HPDE6-E6E7 (cell line): ENCODE measurements around the gene IL1RAPL1.
"Not testable (repeated sequence)": the region's sequence is repeated elsewhere in the genome, so short reads cannot be mapped to it uniquely, and the experiment has no call there.

ENCODE experiments used
- DNase-seq: peaks from one replicate; pipeline ENCODE4 v3.0.0; 2011; ENCODE audit warnings: missing footprints; ENCODE audit errors: extremely low spot score

The IL1RAPL1 gene

GRCh38 chrX:29113221-29113620 is 526.0 kb downstream of the IL1RAPL1 start:
- DNase-seq = no peak

GRCh38 chrX:29122817-29123216 is 535.6 kb downstream of the IL1RAPL1 start:
- DNase-seq = not testable (repeated sequence)

- no peak for DNase-seq
These were observed 543.7 kb downstream of the IL1RAPL1 start for GRCh38 chrX:29130905-29131304.

- DNase-seq = no peak
These were observed 549.7 kb downstream of the IL1RAPL1 start for GRCh38 chrX:29136904-29137303.

- no peak for DNase-seq
These were observed 550.8 kb downstream of the IL1RAPL1 start for GRCh38 chrX:29138003-29138402.

- DNase-seq = no peak
These were observed 556.1 kb downstream of the IL1RAPL1 start for GRCh38 chrX:29143356-29143755.

- no peak for DNase-seq
These were observed 556.5 kb downstream of the IL1RAPL1 start for GRCh38 chrX:29143756-29144155.

- no peak for DNase-seq
These were observed 558.1 kb downstream of the IL1RAPL1 start for GRCh38 chrX:29145316-29145715.

- DNase-seq = no peak
These were observed 561.3 kb downstream of the IL1RAPL1 start for GRCh38 chrX:29148511-29148910.

GRCh38 chrX:29155286-29155685 is 568.0 kb downstream of the IL1RAPL1 start:
- no peak for DNase-seq

GRCh38 chrX:29172880-29173279 is 585.6 kb downstream of the IL1RAPL1 start:
- no peak for DNase-seq

- DNase-seq = no peak
These were observed 600.0 kb downstream of the IL1RAPL1 start for GRCh38 chrX:29187264-29187663.

- DNase-seq = no peak
These were observed 609.3 kb downstream of the IL1RAPL1 start for GRCh38 chrX:29196501-29196900.

- DNase-seq = no peak
These were observed 628.0 kb downstream of the IL1RAPL1 start for GRCh38 chrX:29215251-29215650.

- no peak for DNase-seq
These were observed 638.4 kb downstream of the IL1RAPL1 start for GRCh38 chrX:29225670-29226069.

GRCh38 chrX:29229802-29230201 is 642.6 kb downstream of the IL1RAPL1 start:
- no peak for DNase-seq

- no peak for DNase-seq
These were observed 644.6 kb downstream of the IL1RAPL1 start for GRCh38 chrX:29231800-29232199.

- no peak for DNase-seq
These were observed 646.4 kb downstream of the IL1RAPL1 start for GRCh38 chrX:29233592-29234183.

- DNase-seq = no peak
These were observed 650.7 kb downstream of the IL1RAPL1 start for GRCh38 chrX:29237972-29238371.

GRCh38 chrX:29241809-29242208 is 654.6 kb downstream of the IL1RAPL1 start:
- DNase-seq = no peak

- no peak for DNase-seq
These were observed 655.6 kb downstream of the IL1RAPL1 start for GRCh38 chrX:29242856-29243255.

- no peak for DNase-seq
These were observed 656.7 kb downstream of the IL1RAPL1 start for GRCh38 chrX:29243942-29244341.

- DNase-seq = no peak
These were observed 667.3 kb downstream of the IL1RAPL1 start for GRCh38 chrX:29254515-29254914.

GRCh38 chrX:29257521-29257920 is 670.3 kb downstream of the IL1RAPL1 start:
- DNase-seq = no peak
